IMR-90 (cell line): ENCODE data around the gene ARHGEF39. TPM values are rescaled to one million over a fixed set of nuclear protein-coding genes. Genes with fewer than 3 reads are reported as not detected.
"Not testable (repeated sequence)": the region's sequence is repeated elsewhere in the genome, so short reads cannot be mapped to it uniquely, and the experiment has no call there.

Experiments used
- ATAC-seq: fragments of 200-7000 bp; cut with Tn5 transposase; 2 replicates; pipeline ENCODE4 v1.9.1; 2020; ENCODE audit warnings: low read depth, mild to moderate bottlenecking, moderate library complexity
- BruUV-seq: library from RNA; stranded (reverse); fragments of 400-500 nt; replicated peaks from 2 replicates; lab custom pipeline; 2021; lab: Mats Ljungman, UMichigan
- CTCF ChIA-PET: fragments of 300-600 bp; formaldehyde crosslinking; extraction: SDS; loops from one replicate; lab custom pipeline; 2021; ENCODE audit warnings: antibody characterized with exemption; lab: Yijun Ruan, JAX
- POLR2A ChIA-PET: fragments of 300-600 bp; sonication (Branson Sonifier 250); formaldehyde crosslinking; loops from one replicate; lab custom pipeline; 2022; ENCODE audit warnings: antibody characterized with exemption; ENCODE audit not compliant: unreplicated experiment; lab: Charles Lee
- DNase-seq: peaks from one replicate; pipeline ENCODE4 v3.0.0; 2013
- H2AFZ ChIP-seq: replicated peaks from 2 replicates; pipeline ENCODE3; 2013; ENCODE audit warnings: low read length, mild to moderate bottlenecking; ENCODE audit not compliant: poor library complexity
- H2AK5ac ChIP-seq: 2 replicates; pipeline ENCODE4 v1.6.1; 2013; ENCODE audit warnings: low read depth, low read length, inconsistent platforms
- H2AK9ac ChIP-seq: replicated peaks from 2 replicates; pipeline ENCODE3; 2013; ENCODE audit warnings: mild to moderate bottlenecking, low read depth, low read length, moderate library complexity; ENCODE audit not compliant: poor library complexity
- H2BK120ac ChIP-seq: 2 replicates; pipeline ENCODE4 v1.6.1; 2013; ENCODE audit warnings: low read depth, low read length, inconsistent platforms
- H2BK15ac ChIP-seq: 3 replicates; pipeline ENCODE4 v1.6.1; 2013; ENCODE audit warnings: low read depth, low read length, inconsistent platforms
- H2BK20ac ChIP-seq: 2 replicates; pipeline ENCODE4 v1.6.1; 2013; ENCODE audit warnings: low read depth, mild to moderate bottlenecking, inconsistent platforms, low read length, moderate library complexity
- H2BK5ac ChIP-seq: 2 replicates; pipeline ENCODE4 v1.6.1; 2013; ENCODE audit warnings: mild to moderate bottlenecking, low read depth, low read length, inconsistent platforms; ENCODE audit not compliant: poor library complexity, severe bottlenecking
- H3K14ac ChIP-seq: replicated peaks from 2 replicates; pipeline ENCODE4 v1.6.1; 2013; ENCODE audit warnings: low read depth, low read length, inconsistent platforms
- H3K18ac ChIP-seq: 2 replicates; pipeline ENCODE4 v1.6.1; 2013; ENCODE audit warnings: low read depth, low read length, control low read depth
- H3K23ac ChIP-seq: 2 replicates; pipeline ENCODE4 v1.6.1; 2013; ENCODE audit warnings: low read depth, low read length, inconsistent platforms
- H3K27ac ChIP-seq: 2 replicates; pipeline ENCODE4 v1.5.1; 2013; ENCODE audit warnings: mild to moderate bottlenecking, control low read depth, low read length; ENCODE audit not compliant: insufficient read depth
- H3K27me3 ChIP-seq: 2 replicates; pipeline ENCODE4 v1.6.1; 2013; ENCODE audit warnings: low read length; ENCODE audit not compliant: control insufficient read depth, insufficient read depth
- H3K36me3 ChIP-seq: 2 replicates; pipeline ENCODE4 v1.6.1; 2013; ENCODE audit warnings: low read length, mixed read lengths; ENCODE audit not compliant: control insufficient read depth, insufficient read depth
- H3K4ac ChIP-seq: 2 replicates; pipeline ENCODE4 v1.6.1; 2013; ENCODE audit warnings: low read depth, low read length, inconsistent platforms
- H3K4me1 ChIP-seq: 2 replicates; pipeline ENCODE4 v1.6.1; 2013; ENCODE audit warnings: low read length, mixed read lengths; ENCODE audit not compliant: control insufficient read depth, insufficient read depth
- H3K4me2 ChIP-seq: 2 replicates; pipeline ENCODE4 v1.6.1; 2013; ENCODE audit warnings: low read depth, mild to moderate bottlenecking, control low read depth, low read length, moderate library complexity
- H3K4me3 ChIP-seq: 2 replicates; pipeline ENCODE4 v1.5.1; 2013; ENCODE audit warnings: low read depth, mild to moderate bottlenecking, control low read depth, low read length, moderate library complexity; ENCODE audit not compliant: insufficient read depth
- H3K56ac ChIP-seq: 2 replicates; pipeline ENCODE4 v1.6.1; 2013; ENCODE audit warnings: low read length, inconsistent platforms; ENCODE audit not compliant: insufficient read depth; ENCODE audit errors: extremely low read depth
- H3K79me1 ChIP-seq, 2 experiments: 2 replicates each; pipeline ENCODE4 v1.6.1; 2013; ENCODE audit warnings: low read length in 2 of 2, inconsistent platforms in 1 of 2, low read depth in 1 of 2
- H3K9ac ChIP-seq: 2 replicates; pipeline ENCODE4 v1.6.1; 2013; ENCODE audit warnings: low read depth, low read length, control low read depth
- H3K9me1 ChIP-seq: 2 replicates; pipeline ENCODE4 v1.6.1; 2013; ENCODE audit warnings: low read length, inconsistent platforms; ENCODE audit not compliant: insufficient read depth
- H3K9me3 ChIP-seq: 2 replicates; pipeline ENCODE4 v1.6.1; 2013; ENCODE audit warnings: low read length; ENCODE audit not compliant: control insufficient read depth, insufficient read depth
- H4K20me1 ChIP-seq: 2 replicates; pipeline ENCODE4 v1.6.1; 2013; ENCODE audit warnings: low read length, inconsistent platforms; ENCODE audit not compliant: insufficient read depth
- H4K5ac ChIP-seq: 2 replicates; pipeline ENCODE4 v1.6.1; 2013; ENCODE audit warnings: mild to moderate bottlenecking, low read depth, low read length, control low read depth
- H4K8ac ChIP-seq, 2 experiments: 2 replicates each; pipeline ENCODE4 v1.6.1; 2013; ENCODE audit warnings: low read depth in 2 of 2, low read length in 2 of 2, control low read depth in 1 of 2, inconsistent platforms in 1 of 2
- H4K91ac ChIP-seq: 2 replicates; pipeline ENCODE4 v1.6.1; 2013; ENCODE audit warnings: low read depth, low read length, inconsistent platforms; ENCODE audit not compliant: insufficient read depth
- ELK1 ChIP-seq: fragments of 150-350 bp; IDR thresholded peaks from 2 replicates; pipeline ENCODE4 v1.6.1; 2016; ENCODE audit warnings: low read depth, mild to moderate bottlenecking, low read length, moderate library complexity, borderline replicate concordance
- FOS ChIP-seq: fragments of 150-350 bp; IDR thresholded peaks from 2 replicates; pipeline ENCODE4 v1.6.1; 2016; ENCODE audit warnings: low read depth, low read length
- MAFK ChIP-seq: IDR thresholded peaks from 2 replicates; pipeline ENCODE4 v1.6.1; 2012; ENCODE audit warnings: low read depth, low read length, improper control_type of control experiment
- MAZ ChIP-seq: IDR thresholded peaks from 2 replicates; pipeline ENCODE4 v1.6.1; 2012; ENCODE audit warnings: low read depth, mild to moderate bottlenecking, low read length, improper control_type of control experiment, moderate library complexity, borderline replicate concordance
- MXI1 ChIP-seq: IDR thresholded peaks from 2 replicates; pipeline ENCODE4 v1.6.1; 2012; ENCODE audit warnings: low read depth, mild to moderate bottlenecking, low read length, moderate library complexity, borderline replicate concordance
- POLR2A ChIP-seq: IDR thresholded peaks from 2 replicates; pipeline ENCODE4 v1.6.1; 2012; ENCODE audit warnings: mild to moderate bottlenecking, low read depth, low read length
- RAD21 ChIP-seq: IDR thresholded peaks from 2 replicates; pipeline ENCODE4 v1.6.1; 2012; ENCODE audit warnings: low read length, improper control_type of control experiment
- USF2 ChIP-seq: fragments of 150-350 bp; IDR thresholded peaks from 2 replicates; pipeline ENCODE4 v1.6.1; 2017; ENCODE audit warnings: mild to moderate bottlenecking, antibody characterized with exemption, low read length, low read depth
- WGBS, 2 experiments: methylation state at CpG; one replicate each; pipeline versions ENCODE4 v1.1.5 to v1.1.7; 2013; ENCODE audit warnings: missing lambda C conversion rate in 2 of 2; ENCODE audit not compliant: insufficient read length in 1 of 2; ENCODE audit errors: extremely low coverage in 2 of 2; 5-methylcytosine and 5-hydroxymethylcytosine counted together
- dilution Hi-C: fragments of 300-500 bp; cut with HindIII; formaldehyde crosslinking; loops from one replicate; pipeline ENCODE4 v1.14.3; 2018; ENCODE audit warnings: low sequenced_read_pairs; ENCODE audit not compliant: unreplicated experiment
- in situ Hi-C: fragments of 300-500 bp; cut with MboI; formaldehyde crosslinking; loops from 3 replicates; pipeline ENCODE4 v1.14.3; 2019; ENCODE audit warnings: low sequenced_read_pairs, inconsistent platforms, mixed read lengths
- intact Hi-C: fragments of 100-400 bp; cut with micrococcal nuclease; formaldehyde crosslinking; loops from 2 replicates; pipeline ENCODE4 v1.10.0; 2022
- polyA plus RNA-seq, 3 experiments: library from polyadenylated mRNA; depleted of rRNA; stranded (reverse); fragments of >200 nt; gene quantifications; 2 replicates each; pipeline ENCODE4 v1.2.3, GENCODE V29; 2012; ENCODE audit warnings: low replicate concordance in 1 of 3
- total RNA-seq: library from RNA; depleted of rRNA; stranded (reverse); fragments of >200 nt; gene quantifications from 2 replicates; pipeline ENCODE4 v1.2.3, GENCODE V29; 2012

Gene ARHGEF39
- total and polyA plus RNA-seq, 2 of the 4 experiments (the other 2 are of a cell fraction), result 2.5 to 2.8 TPM

- Histone ChIP-seq H2BK15ac (no peak overlapping the region), H3K4ac (no peak overlapping the region), H3K56ac (no peak overlapping the region), H3K18ac (no peak overlapping the region), H3K79me1 (0 out of 4 replicates have a peak, but pooled peaks cover 0 to 4% of the 10 kb centered on the region in 2 experiments), H2BK5ac (no peak overlapping the region), H3K27ac (no peak overlapping the region), H3K27me3 (no peaks in the 10 kb centered on the region), H2AK9ac (no peak overlapping the region), H3K9ac (no peak overlapping the region), H3K14ac (no peak overlapping the region), H3K4me3 (no peak overlapping the region), H3K9me1 (no peaks in the 10 kb centered on the region), H4K91ac (no peak overlapping the region), H3K4me2 (no peak overlapping the region), H3K23ac (no peak overlapping the region), H2BK20ac (no peak overlapping the region), H2AFZ (no peak overlapping the region), H4K20me1 (no peaks in the 10 kb centered on the region), H3K36me3 (no peaks in the 10 kb centered on the region), H2BK120ac (no peak overlapping the region), H4K5ac (no peak overlapping the region), H3K9me3 (no peaks in the 10 kb centered on the region), H2AK5ac (no peak overlapping the region), H3K4me1 (peaks cover 4% of the 10 kb centered on the region; the same call in 1 of the 2 replicates), H4K8ac (no peak overlapping the region)
- dilution Hi-C loops (no loop called here), in situ Hi-C loops (no loop called here), intact Hi-C loops (no loop called here)
- TF ChIP-seq MAZ (no peak), FOS (no peak), MAFK (no peak), RAD21 (no peak), ELK1 (no peak), USF2 (no peak), POLR2A (no peak), MXI1 (no peak)
- DNase-seq (no peak), ATAC-seq (no peak)
- ChIA-PET CTCF (no interaction called here), POLR2A (no interaction called here)
- no TSS peak for BruUV-seq
- 81% methylated on average over 11 of the region's 12 CpGs; no CpG with 5 or more reads in 1 of the 2 experiments for WGBS, 2 experiments
Observed at GRCh38 chr9:35643046-35643445, 21.9 kb downstream of the ARHGEF39 start.

- H2AFZ ChIP-seq, H2BK20ac ChIP-seq, H3K9me3 ChIP-seq, dilution Hi-C loops, H3K27ac ChIP-seq, H2AK9ac ChIP-seq, H4K91ac ChIP-seq, H2BK15ac ChIP-seq, H3K4me1 ChIP-seq, H4K20me1 ChIP-seq, H4K8ac ChIP-seq, H3K36me3 ChIP-seq, DNase-seq, H3K56ac ChIP-seq, H2AK5ac ChIP-seq, intact Hi-C loops, ATAC-seq, H3K4ac ChIP-seq, H3K9me1 ChIP-seq, CTCF ChIA-PET, H3K9ac ChIP-seq, H3K4me2 ChIP-seq, H4K5ac ChIP-seq, H3K4me3 ChIP-seq, H2BK5ac ChIP-seq, POLR2A ChIA-PET, H2BK120ac ChIP-seq, H3K18ac ChIP-seq, H3K79me1 ChIP-seq, in situ Hi-C loops, H3K27me3 ChIP-seq, H3K14ac ChIP-seq, BruUV-seq, H3K23ac ChIP-seq: not testable (repeated sequence)
- no CpG with 5 or more reads among the region's 3 CpGs for WGBS, 2 experiments
Observed at GRCh38 chr9:35641478-35641877, 23.5 kb downstream of the ARHGEF39 start.
